ENCODE measurements around the gene ATP13A4.

The ATP13A4 gene

GRCh38 chr3:193491026-193491425 is 63.7 kb downstream of the ATP13A4 start:
- no peak for DNase-seq (ENCODE audit: low spot score)

- DNase-seq (ENCODE audit: low spot score) = no peak
These were observed 64.1 kb downstream of the ATP13A4 start for GRCh38 chr3:193490580-193490979.

GRCh38 chr3:193489949-193490348 is 64.7 kb downstream of the ATP13A4 start:
- DNase-seq (ENCODE audit: low spot score) = no peak

GRCh38 chr3:193488741-193489140 is 66.0 kb downstream of the ATP13A4 start:
- DNase-seq (ENCODE audit: low spot score) = no peak

GRCh38 chr3:193483988-193484539 is 70.6 kb downstream of the ATP13A4 start:
- DNase-seq (ENCODE audit: low spot score) = no peak

GRCh38 chr3:193481436-193481835 is 73.3 kb downstream of the ATP13A4 start:
- DNase-seq (ENCODE audit: low spot score) = no peak

- DNase-seq (ENCODE audit: low spot score) = no peak
These were observed 80.2 kb downstream of the ATP13A4 start for GRCh38 chr3:193474446-193474845.

GRCh38 chr3:193470710-193471109 is 84.0 kb downstream of the ATP13A4 start:
- no peak for DNase-seq (ENCODE audit: low spot score)

GRCh38 chr3:193465992-193466608 is 88.6 kb downstream of the ATP13A4 start:
- no peak for DNase-seq (ENCODE audit: low spot score)

- DNase-seq (ENCODE audit: low spot score) = no peak
These were observed 89.8 kb downstream of the ATP13A4 start for GRCh38 chr3:193464889-193465288.

- DNase-seq (ENCODE audit: low spot score) = no peak
These were observed 97.2 kb downstream of the ATP13A4 start for GRCh38 chr3:193457526-193457925.

- no peak for DNase-seq (ENCODE audit: low spot score)
These were observed 102.4 kb downstream of the ATP13A4 start for GRCh38 chr3:193452338-193452737.

- DNase-seq (ENCODE audit: low spot score) = no peak
These were observed 102.8 kb downstream of the ATP13A4 start for GRCh38 chr3:193451902-193452301.

- DNase-seq (ENCODE audit: low spot score) = no peak
These were observed 107.6 kb downstream of the ATP13A4 start for GRCh38 chr3:193446965-193447602.

GRCh38 chr3:193439423-193439822 is 115.3 kb downstream of the ATP13A4 start:
- no peak for DNase-seq (ENCODE audit: low spot score)

GRCh38 chr3:193418576-193419373 is 135.9 kb downstream of the ATP13A4 start:
- no peak for DNase-seq (ENCODE audit: low spot score)

GRCh38 chr3:193416629-193417028 is 138.1 kb downstream of the ATP13A4 start:
- no peak for DNase-seq (ENCODE audit: low spot score)

- no peak for DNase-seq (ENCODE audit: low spot score)
These were observed 147.0 kb downstream of the ATP13A4 start for GRCh38 chr3:193407688-193408087.

GRCh38 chr3:193407112-193407511 is 147.6 kb downstream of the ATP13A4 start:
- no peak for DNase-seq (ENCODE audit: low spot score)

GRCh38 chr3:193403307-193403706 is 151.4 kb downstream of the ATP13A4 start:
- no peak for DNase-seq (ENCODE audit: low spot score)

- no peak for DNase-seq (ENCODE audit: low spot score)
These were observed 154.4 kb downstream of the ATP13A4 start for GRCh38 chr3:193400304-193400703.

GRCh38 chr3:193396451-193397244 is 158.0 kb downstream of the ATP13A4 start:
- no peak for DNase-seq (ENCODE audit: low spot score)
